ENCODE measurements around the gene SRSF9.
"Not testable (repeated sequence)": the region's sequence is repeated elsewhere in the genome, so short reads cannot be mapped to it uniquely, and the experiment has no call there.

DNA sequence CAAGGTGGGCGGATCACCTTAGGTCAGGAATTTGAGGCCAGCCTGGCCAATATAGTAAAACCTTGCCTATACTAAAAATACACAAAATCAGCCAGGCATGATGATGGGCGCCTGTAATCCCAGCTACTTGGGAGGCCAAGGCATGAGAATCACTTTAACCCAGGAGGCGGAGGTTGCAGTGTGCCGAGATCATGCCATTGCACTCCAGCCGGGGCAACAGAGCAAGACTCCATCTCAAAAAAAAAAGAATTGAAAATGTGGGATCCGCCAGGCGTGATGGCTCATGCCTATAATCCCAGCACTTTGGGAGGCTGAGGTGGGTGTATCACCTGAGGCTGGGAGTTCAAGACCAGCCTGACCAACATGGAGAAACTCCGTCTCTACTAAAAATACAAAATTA lies 49.8 kb upstream of the SRSF9 start:
- TF ChIP-seq, protein P1, sequence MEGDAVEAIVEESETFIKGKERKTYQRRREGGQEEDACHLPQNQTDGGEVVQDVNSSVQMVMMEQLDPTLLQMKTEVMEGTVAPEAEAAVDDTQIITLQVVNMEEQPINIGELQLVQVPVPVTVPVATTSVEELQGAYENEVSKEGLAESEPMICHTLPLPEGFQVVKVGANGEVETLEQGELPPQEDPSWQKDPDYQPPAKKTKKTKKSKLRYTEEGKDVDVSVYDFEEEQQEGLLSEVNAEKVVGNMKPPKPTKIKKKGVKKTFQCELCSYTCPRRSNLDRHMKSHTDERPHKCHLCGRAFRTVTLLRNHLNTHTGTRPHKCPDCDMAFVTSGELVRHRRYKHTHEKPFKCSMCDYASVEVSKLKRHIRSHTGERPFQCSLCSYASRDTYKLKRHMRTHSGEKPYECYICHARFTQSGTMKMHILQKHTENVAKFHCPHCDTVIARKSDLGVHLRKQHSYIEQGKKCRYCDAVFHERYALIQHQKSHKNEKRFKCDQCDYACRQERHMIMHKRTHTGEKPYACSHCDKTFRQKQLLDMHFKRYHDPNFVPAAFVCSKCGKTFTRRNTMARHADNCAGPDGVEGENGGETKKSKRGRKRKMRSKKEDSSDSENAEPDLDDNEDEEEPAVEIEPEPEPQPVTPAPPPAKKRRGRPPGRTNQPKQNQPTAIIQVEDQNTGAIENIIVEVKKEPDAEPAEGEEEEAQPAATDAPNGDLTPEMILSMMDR (IDR thresholded peaks at IDR 0.05) = not testable (repeated sequence)
- not testable (repeated sequence) for TF ChIP-seq POLR2A (IDR thresholded peaks at IDR 0.05)

Measured in heart left ventricle (tissue), 13 donors.